Neural cell (in vitro differentiated cells): Measurements from ENCODE around the gene OBSCN. TPM values are rescaled to one million over a fixed set of nuclear protein-coding genes. Genes with fewer than 3 reads are reported as not detected.

Source experiments
- H2AFZ ChIP-seq: fragments of 200-600, 300-800 bp; sonication (generic), shearing (Covaris generic); 2 replicates; pipeline ENCODE4 v1.6.0; 2014; ENCODE audit warnings: low read depth, mild to moderate bottlenecking, antibody characterized with exemption, low read length, moderate library complexity
- H3F3A ChIP-seq: fragments of 200-600 bp; shearing (Covaris generic); 2 replicates; pipeline ENCODE4 v1.6.1; 2016; ENCODE audit warnings: mild to moderate bottlenecking, moderate library complexity, mixed read lengths, antibody characterized with exemption, low read length; ENCODE audit not compliant: insufficient read depth, poor library complexity, severe bottlenecking
- H3K27ac ChIP-seq: fragments of 200-600, 300-800 bp; sonication (generic), shearing (Covaris generic); 2 replicates; pipeline ENCODE4 v1.5.1; 2014; ENCODE audit warnings: mild to moderate bottlenecking, low read length, moderate library complexity
- H3K27me3 ChIP-seq: fragments of 300-800, 200-600 bp; sonication (generic), shearing (Covaris generic); 2 replicates; pipeline ENCODE4 v1.6.0; 2014; ENCODE audit warnings: mild to moderate bottlenecking, low read depth, low read length, moderate library complexity; ENCODE audit not compliant: insufficient read depth
- H3K36me3 ChIP-seq: fragments of 300-800, 200-600 bp; sonication (generic), shearing (Covaris generic); 2 replicates; pipeline ENCODE4 v1.5.1; 2014; ENCODE audit warnings: mild to moderate bottlenecking, antibody characterized with exemption, low read length, moderate library complexity; ENCODE audit not compliant: insufficient read depth
- H3K4me2 ChIP-seq: fragments of 300-800, 200-600 bp; sonication (generic), shearing (Covaris generic); 2 replicates; pipeline ENCODE4 v1.6.0; 2014; ENCODE audit warnings: mild to moderate bottlenecking, low read length
- H3K4me3 ChIP-seq: fragments of 300-800, 200-600 bp; sonication (generic), shearing (Covaris generic); 2 replicates; pipeline ENCODE4 v1.5.1; 2014; ENCODE audit warnings: mild to moderate bottlenecking, low read length, moderate library complexity
- H3K79me2 ChIP-seq: fragments of 200-600 bp; shearing (Covaris generic); replicated peaks from 2 replicates; pipeline ENCODE4 v1.6.0; 2014; ENCODE audit warnings: mild to moderate bottlenecking, low read length, moderate library complexity; ENCODE audit not compliant: insufficient read depth
- H3K9ac ChIP-seq: fragments of 300-800, 200-600 bp; sonication (generic), shearing (Covaris generic); 2 replicates; pipeline ENCODE4 v1.6.1; 2016; ENCODE audit warnings: mild to moderate bottlenecking, low read length, mixed read lengths
- H3K9me2 ChIP-seq: fragments of 200-600 bp; shearing (Covaris generic); 2 replicates; pipeline ENCODE4 v1.6.1; 2016; ENCODE audit warnings: mild to moderate bottlenecking, low read length, mixed read lengths; ENCODE audit not compliant: insufficient read depth
- H3K9me3 ChIP-seq: fragments of 200-600, 300-800 bp; sonication (generic), shearing (Covaris generic); 2 replicates; pipeline ENCODE4 v1.6.1; 2016; ENCODE audit warnings: mild to moderate bottlenecking, mixed run types, low read length, moderate library complexity, mixed read lengths
- H4K20me1 ChIP-seq: fragments of 200-600 bp; shearing (Covaris generic); 2 replicates; pipeline ENCODE4 v1.6.1; 2016; ENCODE audit warnings: mild to moderate bottlenecking, mixed run types; ENCODE audit not compliant: insufficient read depth
- EP300 ChIP-seq: fragments of 450-650 bp; conservative IDR thresholded peaks from 2 replicates; pipeline ENCODE4 v1.6.1; 2014; ENCODE audit warnings: antibody characterized with exemption, mild to moderate bottlenecking, moderate library complexity; ENCODE audit not compliant: poor library complexity, severe bottlenecking
- EZH2 ChIP-seq: fragments of 200-600, 300-800 bp; shearing (Covaris generic), sonication (generic); IDR thresholded peaks from 2 replicates; pipeline ENCODE4 v1.6.1; 2014; ENCODE audit warnings: antibody characterized with exemption, low read length, borderline replicate concordance, mild to moderate bottlenecking; ENCODE audit not compliant: insufficient read depth, poor library complexity, severe bottlenecking
- MXI1 ChIP-seq: fragments of 450-650 bp; conservative IDR thresholded peaks from 2 replicates; pipeline ENCODE4 v1.6.1; 2014; ENCODE audit warnings: antibody characterized with exemption, mild to moderate bottlenecking; ENCODE audit not compliant: poor library complexity, severe bottlenecking
- POLR2AphosphoS5 ChIP-seq: IDR thresholded peaks from 2 replicates; pipeline ENCODE4 v1.6.1; 2012
- RAD21 ChIP-seq: fragments of 450-650 bp; conservative IDR thresholded peaks from 2 replicates; pipeline ENCODE4 v1.6.1; 2014; ENCODE audit warnings: antibody characterized with exemption, mild to moderate bottlenecking, moderate library complexity
- SMC3 ChIP-seq: fragments of 450-650 bp; conservative IDR thresholded peaks from 2 replicates; pipeline ENCODE4 v1.6.1; 2014; ENCODE audit warnings: antibody characterized with exemption, mild to moderate bottlenecking, moderate library complexity; ENCODE audit not compliant: poor library complexity
- TAF1 ChIP-seq: IDR thresholded peaks from 2 replicates; pipeline ENCODE4 v1.6.1; 2012; ENCODE audit warnings: low read depth
- polyA plus RNA-seq: library from polyadenylated mRNA; depleted of rRNA; stranded (reverse); fragments of >200 nt; gene quantifications from 2 replicates; pipeline ENCODE4 v1.2.3, GENCODE V29; 2014
- TF ChIP-seq, protein P1 (sequence below): fragments of 450-650 bp; IDR thresholded peaks from 2 replicates; pipeline ENCODE4 v1.5.1; 2014; ENCODE audit warnings: antibody characterized with exemption, mild to moderate bottlenecking, moderate library complexity; ENCODE audit not compliant: poor library complexity, severe bottlenecking
- TF ChIP-seq, protein P2 (sequence below): IDR thresholded peaks from 2 replicates; pipeline ENCODE4 v1.6.1; 2012; ENCODE audit warnings: borderline replicate concordance

The OBSCN gene
- polyA plus RNA-seq, 1 donor from 2014 or later = 7.2 TPM

DNA sequence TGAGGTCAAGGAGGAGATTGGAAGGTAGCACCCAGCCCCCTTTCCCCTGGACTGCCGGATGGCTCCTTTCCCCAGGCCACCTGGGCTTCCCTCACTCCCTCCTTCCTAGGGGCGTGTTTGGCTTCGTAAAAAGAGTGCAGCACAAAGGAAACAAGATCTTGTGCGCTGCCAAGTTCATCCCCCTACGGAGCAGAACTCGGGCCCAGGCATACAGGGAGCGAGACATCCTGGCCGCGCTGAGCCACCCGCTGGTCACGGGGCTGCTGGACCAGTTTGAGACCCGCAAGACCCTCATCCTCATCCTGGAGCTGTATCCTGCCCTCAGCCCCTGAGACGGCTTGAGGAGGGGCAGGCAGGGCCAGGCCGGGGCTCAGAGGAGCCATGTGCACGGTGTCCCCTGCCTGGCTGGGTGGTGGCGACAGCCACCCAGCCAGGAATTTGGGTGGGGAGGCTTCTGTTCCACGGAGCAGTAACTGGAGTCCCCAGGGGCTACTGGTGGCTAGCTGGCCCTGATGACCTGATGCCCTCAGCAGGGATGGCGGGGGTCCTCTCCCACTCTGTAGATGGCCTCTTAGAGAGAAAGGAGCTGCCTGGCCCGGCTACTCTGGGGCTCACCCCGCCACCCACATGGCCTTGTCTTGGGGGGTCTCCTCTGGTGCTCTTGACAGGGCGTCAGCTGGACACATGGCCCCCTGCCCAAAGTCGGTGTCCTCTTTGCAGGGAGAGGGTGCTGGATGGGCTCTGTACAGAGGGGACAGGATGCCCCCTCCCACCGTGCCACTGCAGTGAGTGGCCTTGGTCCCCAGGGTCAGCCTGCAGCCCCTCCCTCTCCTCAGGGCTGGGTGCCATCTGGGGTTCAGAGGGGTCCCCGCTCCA is 159.3 kb downstream of the OBSCN start:
- H3K4me2 ChIP-seq = no peak overlapping the region
- no peaks in the 10 kb centered on the region for H3K27me3 ChIP-seq
- H3K9me2 ChIP-seq = no peaks in the 10 kb centered on the region
- H3K9me3 ChIP-seq = no peaks in the 10 kb centered on the region
- H2AFZ ChIP-seq = no peak overlapping the region
- TF ChIP-seq, protein P1, sequence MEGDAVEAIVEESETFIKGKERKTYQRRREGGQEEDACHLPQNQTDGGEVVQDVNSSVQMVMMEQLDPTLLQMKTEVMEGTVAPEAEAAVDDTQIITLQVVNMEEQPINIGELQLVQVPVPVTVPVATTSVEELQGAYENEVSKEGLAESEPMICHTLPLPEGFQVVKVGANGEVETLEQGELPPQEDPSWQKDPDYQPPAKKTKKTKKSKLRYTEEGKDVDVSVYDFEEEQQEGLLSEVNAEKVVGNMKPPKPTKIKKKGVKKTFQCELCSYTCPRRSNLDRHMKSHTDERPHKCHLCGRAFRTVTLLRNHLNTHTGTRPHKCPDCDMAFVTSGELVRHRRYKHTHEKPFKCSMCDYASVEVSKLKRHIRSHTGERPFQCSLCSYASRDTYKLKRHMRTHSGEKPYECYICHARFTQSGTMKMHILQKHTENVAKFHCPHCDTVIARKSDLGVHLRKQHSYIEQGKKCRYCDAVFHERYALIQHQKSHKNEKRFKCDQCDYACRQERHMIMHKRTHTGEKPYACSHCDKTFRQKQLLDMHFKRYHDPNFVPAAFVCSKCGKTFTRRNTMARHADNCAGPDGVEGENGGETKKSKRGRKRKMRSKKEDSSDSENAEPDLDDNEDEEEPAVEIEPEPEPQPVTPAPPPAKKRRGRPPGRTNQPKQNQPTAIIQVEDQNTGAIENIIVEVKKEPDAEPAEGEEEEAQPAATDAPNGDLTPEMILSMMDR = no peak
- TF ChIP-seq POLR2AphosphoS5 (no peak), SMC3 (no peak), TAF1 (no peak), RAD21 (no peak), EZH2 (no peak), MXI1 (no peak), EP300 (no peak)
- TF ChIP-seq, protein P2, sequence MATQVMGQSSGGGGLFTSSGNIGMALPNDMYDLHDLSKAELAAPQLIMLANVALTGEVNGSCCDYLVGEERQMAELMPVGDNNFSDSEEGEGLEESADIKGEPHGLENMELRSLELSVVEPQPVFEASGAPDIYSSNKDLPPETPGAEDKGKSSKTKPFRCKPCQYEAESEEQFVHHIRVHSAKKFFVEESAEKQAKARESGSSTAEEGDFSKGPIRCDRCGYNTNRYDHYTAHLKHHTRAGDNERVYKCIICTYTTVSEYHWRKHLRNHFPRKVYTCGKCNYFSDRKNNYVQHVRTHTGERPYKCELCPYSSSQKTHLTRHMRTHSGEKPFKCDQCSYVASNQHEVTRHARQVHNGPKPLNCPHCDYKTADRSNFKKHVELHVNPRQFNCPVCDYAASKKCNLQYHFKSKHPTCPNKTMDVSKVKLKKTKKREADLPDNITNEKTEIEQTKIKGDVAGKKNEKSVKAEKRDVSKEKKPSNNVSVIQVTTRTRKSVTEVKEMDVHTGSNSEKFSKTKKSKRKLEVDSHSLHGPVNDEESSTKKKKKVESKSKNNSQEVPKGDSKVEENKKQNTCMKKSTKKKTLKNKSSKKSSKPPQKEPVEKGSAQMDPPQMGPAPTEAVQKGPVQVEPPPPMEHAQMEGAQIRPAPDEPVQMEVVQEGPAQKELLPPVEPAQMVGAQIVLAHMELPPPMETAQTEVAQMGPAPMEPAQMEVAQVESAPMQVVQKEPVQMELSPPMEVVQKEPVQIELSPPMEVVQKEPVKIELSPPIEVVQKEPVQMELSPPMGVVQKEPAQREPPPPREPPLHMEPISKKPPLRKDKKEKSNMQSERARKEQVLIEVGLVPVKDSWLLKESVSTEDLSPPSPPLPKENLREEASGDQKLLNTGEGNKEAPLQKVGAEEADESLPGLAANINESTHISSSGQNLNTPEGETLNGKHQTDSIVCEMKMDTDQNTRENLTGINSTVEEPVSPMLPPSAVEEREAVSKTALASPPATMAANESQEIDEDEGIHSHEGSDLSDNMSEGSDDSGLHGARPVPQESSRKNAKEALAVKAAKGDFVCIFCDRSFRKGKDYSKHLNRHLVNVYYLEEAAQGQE = no peak
- H3K4me3 ChIP-seq = no peak overlapping the region
- no peak overlapping the region for H3K27ac ChIP-seq
- H3F3A ChIP-seq = no peaks in the 10 kb centered on the region
- H3K36me3 ChIP-seq = no peaks in the 10 kb centered on the region
- no peaks in the 10 kb centered on the region for H4K20me1 ChIP-seq
- no peak overlapping the region for H3K9ac ChIP-seq
- H3K79me2 ChIP-seq = no peaks in the 10 kb centered on the region

GRCh38 chr1:228367798-228368791 is 160.3 kb downstream of the OBSCN start:
- H2AFZ ChIP-seq = no peak overlapping the region
- no peak for TF ChIP-seq EZH2
- TF ChIP-seq, protein P2 = no peak
- no peak for TF ChIP-seq RAD21
- TF ChIP-seq, protein P1 = no peak
- no peak for TF ChIP-seq SMC3
- TF ChIP-seq EP300 = no peak
- no peak overlapping the region for H3K27ac ChIP-seq
- no peak overlapping the region for H3K9ac ChIP-seq
- H3K27me3 ChIP-seq = no peaks in the 10 kb centered on the region
- no peaks in the 10 kb centered on the region for H3K36me3 ChIP-seq
- no peaks in the 10 kb centered on the region for H3K9me3 ChIP-seq
- H4K20me1 ChIP-seq = no peaks in the 10 kb centered on the region
- no peaks in the 10 kb centered on the region for H3F3A ChIP-seq
- H3K9me2 ChIP-seq = no peaks in the 10 kb centered on the region
- H3K79me2 ChIP-seq = no peaks in the 10 kb centered on the region
- H3K4me2 ChIP-seq = no peak overlapping the region
- H3K4me3 ChIP-seq = no peak overlapping the region
